ENCODE results near the gene COPG1. TPM values are rescaled to one million over a fixed set of nuclear protein-coding genes. Genes with fewer than 3 reads are reported as not detected.

The COPG1 gene, protein sequence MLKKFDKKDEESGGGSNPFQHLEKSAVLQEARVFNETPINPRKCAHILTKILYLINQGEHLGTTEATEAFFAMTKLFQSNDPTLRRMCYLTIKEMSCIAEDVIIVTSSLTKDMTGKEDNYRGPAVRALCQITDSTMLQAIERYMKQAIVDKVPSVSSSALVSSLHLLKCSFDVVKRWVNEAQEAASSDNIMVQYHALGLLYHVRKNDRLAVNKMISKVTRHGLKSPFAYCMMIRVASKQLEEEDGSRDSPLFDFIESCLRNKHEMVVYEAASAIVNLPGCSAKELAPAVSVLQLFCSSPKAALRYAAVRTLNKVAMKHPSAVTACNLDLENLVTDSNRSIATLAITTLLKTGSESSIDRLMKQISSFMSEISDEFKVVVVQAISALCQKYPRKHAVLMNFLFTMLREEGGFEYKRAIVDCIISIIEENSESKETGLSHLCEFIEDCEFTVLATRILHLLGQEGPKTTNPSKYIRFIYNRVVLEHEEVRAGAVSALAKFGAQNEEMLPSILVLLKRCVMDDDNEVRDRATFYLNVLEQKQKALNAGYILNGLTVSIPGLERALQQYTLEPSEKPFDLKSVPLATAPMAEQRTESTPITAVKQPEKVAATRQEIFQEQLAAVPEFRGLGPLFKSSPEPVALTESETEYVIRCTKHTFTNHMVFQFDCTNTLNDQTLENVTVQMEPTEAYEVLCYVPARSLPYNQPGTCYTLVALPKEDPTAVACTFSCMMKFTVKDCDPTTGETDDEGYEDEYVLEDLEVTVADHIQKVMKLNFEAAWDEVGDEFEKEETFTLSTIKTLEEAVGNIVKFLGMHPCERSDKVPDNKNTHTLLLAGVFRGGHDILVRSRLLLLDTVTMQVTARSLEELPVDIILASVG
- total RNA-seq (2014; rRNA removed) (124 and 152 TPM in 2 replicates), Bru-seq, nascent RNA (percentile 88 among the genes with signal in this experiment), BruChase-seq, experiment 1, labeled RNA remaining after a 6-hour chase (percentile 91 among the genes with signal in this experiment), BruChase-seq, experiment 2, labeled RNA remaining after a 2-hour chase (percentile 90 among the genes with signal in this experiment)
- long read RNA-seq, transcript COPG1-201 (24 exons, 3,078 nt), result major isoform, 518 of 659 reads
- long read RNA-seq, partial matches to known transcripts, result 88 of 659 reads
- long read RNA-seq, other reads (novel, unspliced or antisense), result 53 of 659 reads

DNA sequence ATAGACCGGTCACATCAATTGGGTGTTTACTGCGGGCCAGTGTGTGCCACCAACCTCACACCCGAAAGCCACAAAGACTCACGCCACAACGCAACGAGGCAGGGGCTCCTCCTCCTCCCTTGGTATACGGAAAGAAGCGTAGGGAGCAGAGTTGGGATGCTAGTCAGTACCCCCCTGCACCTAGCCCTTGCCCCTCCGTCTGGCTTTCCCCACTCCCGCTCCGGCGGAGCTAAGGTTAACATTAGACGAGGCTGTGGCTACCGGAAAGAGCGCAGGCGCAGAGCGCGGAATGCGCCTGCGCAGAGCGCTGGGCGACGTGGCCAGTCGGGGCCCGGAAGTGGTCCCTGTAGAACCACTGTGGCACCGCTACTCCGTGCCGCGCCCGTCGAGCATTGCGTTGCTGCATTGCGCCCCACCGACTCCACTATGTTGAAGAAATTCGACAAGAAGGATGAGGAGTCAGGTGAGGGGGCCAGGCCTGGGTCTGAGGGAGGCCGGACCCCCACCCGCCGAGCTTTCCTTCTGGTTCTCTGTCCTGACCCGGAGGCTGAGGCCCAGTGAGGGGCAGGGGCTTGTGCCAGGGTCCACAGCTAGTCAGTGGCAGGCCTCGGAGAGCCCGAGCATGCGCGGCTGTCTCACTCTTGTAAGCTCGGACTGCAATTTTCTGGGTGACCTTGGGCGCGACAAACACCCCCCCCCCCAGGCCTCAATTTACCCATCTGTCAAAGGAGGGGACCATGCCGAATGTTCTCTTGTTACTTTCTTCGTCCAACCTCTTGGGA is at the start of gene COPG1:
COPG1 (plus strand) TSS at position 323 of the 782 bp plus-strand sequence; CDS start at position 427, 104 bp downstream.
- H3K4me3 ChIP-seq (ENCODE audit: low read length), result peak within 1 kb of the TSS; percentile 87
- no peaks in the 10 kb centered on the region for H3F3A ChIP-seq (ENCODE audit: low read length, unreplicated experiment)
- peaks cover 27% of the 10 kb centered on the region for H3K79me2 ChIP-seq (ENCODE audit: low read length)
- ATAC-seq, result peak; percentile 74
- peaks cover 19% of the 10 kb centered on the region for H3K36me3 ChIP-seq (ENCODE audit: low read depth, low read length)
- H3K9ac ChIP-seq (ENCODE audit: low read length), result peak within 1 kb of the TSS; percentile 97
- no peaks in the 10 kb centered on the region for H4K20me1 ChIP-seq (ENCODE audit: low read length)
- TF ChIP-seq EZH2phosphoT487 (IDR thresholded peaks at IDR 0.05; ENCODE audit: borderline replicate concordance, low read length) (no peak), EZH2 (IDR thresholded peaks at IDR 0.05; ENCODE audit: low read length, unreplicated experiment) (no peak)
- TF ChIP-seq, protein P1, sequence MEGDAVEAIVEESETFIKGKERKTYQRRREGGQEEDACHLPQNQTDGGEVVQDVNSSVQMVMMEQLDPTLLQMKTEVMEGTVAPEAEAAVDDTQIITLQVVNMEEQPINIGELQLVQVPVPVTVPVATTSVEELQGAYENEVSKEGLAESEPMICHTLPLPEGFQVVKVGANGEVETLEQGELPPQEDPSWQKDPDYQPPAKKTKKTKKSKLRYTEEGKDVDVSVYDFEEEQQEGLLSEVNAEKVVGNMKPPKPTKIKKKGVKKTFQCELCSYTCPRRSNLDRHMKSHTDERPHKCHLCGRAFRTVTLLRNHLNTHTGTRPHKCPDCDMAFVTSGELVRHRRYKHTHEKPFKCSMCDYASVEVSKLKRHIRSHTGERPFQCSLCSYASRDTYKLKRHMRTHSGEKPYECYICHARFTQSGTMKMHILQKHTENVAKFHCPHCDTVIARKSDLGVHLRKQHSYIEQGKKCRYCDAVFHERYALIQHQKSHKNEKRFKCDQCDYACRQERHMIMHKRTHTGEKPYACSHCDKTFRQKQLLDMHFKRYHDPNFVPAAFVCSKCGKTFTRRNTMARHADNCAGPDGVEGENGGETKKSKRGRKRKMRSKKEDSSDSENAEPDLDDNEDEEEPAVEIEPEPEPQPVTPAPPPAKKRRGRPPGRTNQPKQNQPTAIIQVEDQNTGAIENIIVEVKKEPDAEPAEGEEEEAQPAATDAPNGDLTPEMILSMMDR (conservative IDR thresholded peaks at IDR 0.05; ENCODE audit: low read depth, low read length), result no peak
- no peaks in the 10 kb centered on the region for H3K27me3 ChIP-seq (ENCODE audit: low read length)
- peak within 1 kb of the TSS; percentile 64 for H3K27ac ChIP-seq (ENCODE audit: low read length)
- POLR2A ChIA-PET (ENCODE audit: unreplicated experiment), result interaction anchor here (0.5 to 0.6 kb wide), 3 partner anchors 42 to 279 kb away, joined by 4 to 17 read pairs (median 5); no protein-coding TSS in a partner anchor
- TSS peak; percentile 75 for BruUV-seq (replicated peaks)
- CTCF ChIA-PET, result interaction anchor here (0.5 to 0.6 kb wide), 2 partner anchors 88 to 134 kb away, joined by 4 to 5 read pairs; partner anchors contain the start of gene ISY1
- intact Hi-C loops (cut with micrococcal nuclease), result loop anchor here (2.0 to 5.0 kb wide), 2 partner anchors 52 to 129 kb away; partner anchors contain the start of gene RAB43
- peak within 1 kb of the TSS; percentile 70 for H2AFZ ChIP-seq (ENCODE audit: low read length)
- H3K4me1 ChIP-seq (ENCODE audit: insufficient read depth, low read length), result peaks cover 24% of the 10 kb centered on the region
- peak within 1 kb of the TSS; percentile 96 for H3K4me2 ChIP-seq (ENCODE audit: low read length)
- H3K9me3 ChIP-seq (ENCODE audit: low read length), result no peaks in the 10 kb centered on the region
- H3K9me2 ChIP-seq (replicated peaks; ENCODE audit: low read length), result no peaks in the 10 kb centered on the region
- peak; percentile 87 for DNase-seq

DNA sequence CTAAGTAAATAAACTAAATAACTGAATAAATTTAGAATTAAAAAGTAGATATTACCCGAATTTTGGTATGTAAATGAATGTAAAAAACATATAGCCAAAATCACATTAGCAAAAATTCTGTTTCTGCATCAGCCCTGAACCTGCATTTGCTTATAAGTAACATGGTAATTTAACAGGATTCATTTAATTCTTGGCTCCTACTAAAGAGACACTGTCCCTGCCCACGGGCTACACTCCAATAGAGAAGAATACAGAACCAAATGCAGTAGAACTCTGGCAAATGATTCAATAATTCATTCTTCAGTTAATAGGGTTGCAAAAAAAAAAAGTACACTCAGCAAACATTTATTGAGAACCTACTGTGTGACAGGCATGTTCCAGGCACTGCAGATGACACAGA is 44.9 kb upstream of the COPG1 start:
- no peak overlapping the region for H2AFZ ChIP-seq (ENCODE audit: low read length)
- no peaks in the 10 kb centered on the region for H3K9me2 ChIP-seq (replicated peaks; ENCODE audit: low read length)
- ChIA-PET CTCF (no interaction called here), POLR2A (ENCODE audit: unreplicated experiment) (no interaction called here)
- no peaks in the 10 kb centered on the region for H3K27me3 ChIP-seq (ENCODE audit: low read length)
- H3K9me3 ChIP-seq (ENCODE audit: low read length), result no peaks in the 10 kb centered on the region
- H3K4me1 ChIP-seq (ENCODE audit: insufficient read depth, low read length), result no peaks in the 10 kb centered on the region
- H3K27ac ChIP-seq (ENCODE audit: low read length), result no peak overlapping the region
- H3K79me2 ChIP-seq (ENCODE audit: low read length), result no peaks in the 10 kb centered on the region
- H3K4me3 ChIP-seq (ENCODE audit: low read length), result no peak overlapping the region
- no peaks in the 10 kb centered on the region for H3F3A ChIP-seq (ENCODE audit: low read length, unreplicated experiment)
- TF ChIP-seq EZH2 (IDR thresholded peaks at IDR 0.05; ENCODE audit: low read length, unreplicated experiment), result no peak
- TF ChIP-seq EZH2phosphoT487 (IDR thresholded peaks at IDR 0.05; ENCODE audit: borderline replicate concordance, low read length), result no peak
- TF ChIP-seq, protein P1 (conservative IDR thresholded peaks at IDR 0.05; ENCODE audit: low read depth, low read length), result no peak
- intact Hi-C loops (cut with micrococcal nuclease), result no loop called here
- no peak overlapping the region for H3K4me2 ChIP-seq (ENCODE audit: low read length)
- BruUV-seq (replicated peaks), result no TSS peak
- DNase-seq (no peak), ATAC-seq (no peak)
- no peak overlapping the region for H3K9ac ChIP-seq (ENCODE audit: low read length)
- no peaks in the 10 kb centered on the region for H4K20me1 ChIP-seq (ENCODE audit: low read length)
- H3K36me3 ChIP-seq (ENCODE audit: low read depth, low read length), result no peaks in the 10 kb centered on the region
